Neural cell (in vitro differentiated cells): ENCODE results near the gene RNF144A. TPM values are rescaled to one million over a fixed set of nuclear protein-coding genes. Genes with fewer than 3 reads are reported as not detected.

Experiments
- H2AFZ ChIP-seq: fragments of 200-600, 300-800 bp; sonication (generic), shearing (Covaris generic); 2 replicates; pipeline ENCODE4 v1.6.0; 2014; ENCODE audit warnings: low read depth, mild to moderate bottlenecking, antibody characterized with exemption, low read length, moderate library complexity
- H3F3A ChIP-seq: fragments of 200-600 bp; shearing (Covaris generic); 2 replicates; pipeline ENCODE4 v1.6.1; 2016; ENCODE audit warnings: mild to moderate bottlenecking, moderate library complexity, mixed read lengths, antibody characterized with exemption, low read length; ENCODE audit not compliant: insufficient read depth, poor library complexity, severe bottlenecking
- H3K27ac ChIP-seq: fragments of 200-600, 300-800 bp; sonication (generic), shearing (Covaris generic); 2 replicates; pipeline ENCODE4 v1.5.1; 2014; ENCODE audit warnings: mild to moderate bottlenecking, low read length, moderate library complexity
- H3K27me3 ChIP-seq: fragments of 300-800, 200-600 bp; sonication (generic), shearing (Covaris generic); 2 replicates; pipeline ENCODE4 v1.6.0; 2014; ENCODE audit warnings: mild to moderate bottlenecking, low read depth, low read length, moderate library complexity; ENCODE audit not compliant: insufficient read depth
- H3K36me3 ChIP-seq: fragments of 300-800, 200-600 bp; sonication (generic), shearing (Covaris generic); 2 replicates; pipeline ENCODE4 v1.5.1; 2014; ENCODE audit warnings: mild to moderate bottlenecking, antibody characterized with exemption, low read length, moderate library complexity; ENCODE audit not compliant: insufficient read depth
- H3K4me2 ChIP-seq: fragments of 300-800, 200-600 bp; sonication (generic), shearing (Covaris generic); 2 replicates; pipeline ENCODE4 v1.6.0; 2014; ENCODE audit warnings: mild to moderate bottlenecking, low read length
- H3K4me3 ChIP-seq: fragments of 300-800, 200-600 bp; sonication (generic), shearing (Covaris generic); 2 replicates; pipeline ENCODE4 v1.5.1; 2014; ENCODE audit warnings: mild to moderate bottlenecking, low read length, moderate library complexity
- H3K79me2 ChIP-seq: fragments of 200-600 bp; shearing (Covaris generic); replicated peaks from 2 replicates; pipeline ENCODE4 v1.6.0; 2014; ENCODE audit warnings: mild to moderate bottlenecking, low read length, moderate library complexity; ENCODE audit not compliant: insufficient read depth
- H3K9ac ChIP-seq: fragments of 300-800, 200-600 bp; sonication (generic), shearing (Covaris generic); 2 replicates; pipeline ENCODE4 v1.6.1; 2016; ENCODE audit warnings: mild to moderate bottlenecking, low read length, mixed read lengths
- H3K9me2 ChIP-seq: fragments of 200-600 bp; shearing (Covaris generic); 2 replicates; pipeline ENCODE4 v1.6.1; 2016; ENCODE audit warnings: mild to moderate bottlenecking, low read length, mixed read lengths; ENCODE audit not compliant: insufficient read depth
- H3K9me3 ChIP-seq: fragments of 200-600, 300-800 bp; sonication (generic), shearing (Covaris generic); 2 replicates; pipeline ENCODE4 v1.6.1; 2016; ENCODE audit warnings: mild to moderate bottlenecking, mixed run types, low read length, moderate library complexity, mixed read lengths
- H4K20me1 ChIP-seq: fragments of 200-600 bp; shearing (Covaris generic); 2 replicates; pipeline ENCODE4 v1.6.1; 2016; ENCODE audit warnings: mild to moderate bottlenecking, mixed run types; ENCODE audit not compliant: insufficient read depth
- EP300 ChIP-seq: fragments of 450-650 bp; conservative IDR thresholded peaks from 2 replicates; pipeline ENCODE4 v1.6.1; 2014; ENCODE audit warnings: antibody characterized with exemption, mild to moderate bottlenecking, moderate library complexity; ENCODE audit not compliant: poor library complexity, severe bottlenecking
- EZH2 ChIP-seq: fragments of 200-600, 300-800 bp; shearing (Covaris generic), sonication (generic); IDR thresholded peaks from 2 replicates; pipeline ENCODE4 v1.6.1; 2014; ENCODE audit warnings: antibody characterized with exemption, low read length, borderline replicate concordance, mild to moderate bottlenecking; ENCODE audit not compliant: insufficient read depth, poor library complexity, severe bottlenecking
- MXI1 ChIP-seq: fragments of 450-650 bp; conservative IDR thresholded peaks from 2 replicates; pipeline ENCODE4 v1.6.1; 2014; ENCODE audit warnings: antibody characterized with exemption, mild to moderate bottlenecking; ENCODE audit not compliant: poor library complexity, severe bottlenecking
- POLR2AphosphoS5 ChIP-seq: IDR thresholded peaks from 2 replicates; pipeline ENCODE4 v1.6.1; 2012
- RAD21 ChIP-seq: fragments of 450-650 bp; conservative IDR thresholded peaks from 2 replicates; pipeline ENCODE4 v1.6.1; 2014; ENCODE audit warnings: antibody characterized with exemption, mild to moderate bottlenecking, moderate library complexity
- SMC3 ChIP-seq: fragments of 450-650 bp; conservative IDR thresholded peaks from 2 replicates; pipeline ENCODE4 v1.6.1; 2014; ENCODE audit warnings: antibody characterized with exemption, mild to moderate bottlenecking, moderate library complexity; ENCODE audit not compliant: poor library complexity
- TAF1 ChIP-seq: IDR thresholded peaks from 2 replicates; pipeline ENCODE4 v1.6.1; 2012; ENCODE audit warnings: low read depth
- polyA plus RNA-seq: library from polyadenylated mRNA; depleted of rRNA; stranded (reverse); fragments of >200 nt; gene quantifications from 2 replicates; pipeline ENCODE4 v1.2.3, GENCODE V29; 2014
- TF ChIP-seq, protein P1 (sequence below): IDR thresholded peaks from 2 replicates; pipeline ENCODE4 v1.6.1; 2012; ENCODE audit warnings: borderline replicate concordance
- TF ChIP-seq, protein P2 (sequence below): fragments of 450-650 bp; IDR thresholded peaks from 2 replicates; pipeline ENCODE4 v1.5.1; 2014; ENCODE audit warnings: antibody characterized with exemption, mild to moderate bottlenecking, moderate library complexity; ENCODE audit not compliant: poor library complexity, severe bottlenecking

Gene RNF144A
- polyA plus RNA-seq, 1 donor from 2014 or later: 26.9 TPM

- TF ChIP-seq EP300 (no peak), SMC3 (no peak), RAD21 (no peak), EZH2 (no peak), POLR2AphosphoS5 (no peak), TAF1 (no peak)
- TF ChIP-seq, protein P1, sequence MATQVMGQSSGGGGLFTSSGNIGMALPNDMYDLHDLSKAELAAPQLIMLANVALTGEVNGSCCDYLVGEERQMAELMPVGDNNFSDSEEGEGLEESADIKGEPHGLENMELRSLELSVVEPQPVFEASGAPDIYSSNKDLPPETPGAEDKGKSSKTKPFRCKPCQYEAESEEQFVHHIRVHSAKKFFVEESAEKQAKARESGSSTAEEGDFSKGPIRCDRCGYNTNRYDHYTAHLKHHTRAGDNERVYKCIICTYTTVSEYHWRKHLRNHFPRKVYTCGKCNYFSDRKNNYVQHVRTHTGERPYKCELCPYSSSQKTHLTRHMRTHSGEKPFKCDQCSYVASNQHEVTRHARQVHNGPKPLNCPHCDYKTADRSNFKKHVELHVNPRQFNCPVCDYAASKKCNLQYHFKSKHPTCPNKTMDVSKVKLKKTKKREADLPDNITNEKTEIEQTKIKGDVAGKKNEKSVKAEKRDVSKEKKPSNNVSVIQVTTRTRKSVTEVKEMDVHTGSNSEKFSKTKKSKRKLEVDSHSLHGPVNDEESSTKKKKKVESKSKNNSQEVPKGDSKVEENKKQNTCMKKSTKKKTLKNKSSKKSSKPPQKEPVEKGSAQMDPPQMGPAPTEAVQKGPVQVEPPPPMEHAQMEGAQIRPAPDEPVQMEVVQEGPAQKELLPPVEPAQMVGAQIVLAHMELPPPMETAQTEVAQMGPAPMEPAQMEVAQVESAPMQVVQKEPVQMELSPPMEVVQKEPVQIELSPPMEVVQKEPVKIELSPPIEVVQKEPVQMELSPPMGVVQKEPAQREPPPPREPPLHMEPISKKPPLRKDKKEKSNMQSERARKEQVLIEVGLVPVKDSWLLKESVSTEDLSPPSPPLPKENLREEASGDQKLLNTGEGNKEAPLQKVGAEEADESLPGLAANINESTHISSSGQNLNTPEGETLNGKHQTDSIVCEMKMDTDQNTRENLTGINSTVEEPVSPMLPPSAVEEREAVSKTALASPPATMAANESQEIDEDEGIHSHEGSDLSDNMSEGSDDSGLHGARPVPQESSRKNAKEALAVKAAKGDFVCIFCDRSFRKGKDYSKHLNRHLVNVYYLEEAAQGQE: no peak
- TF ChIP-seq, protein P2, sequence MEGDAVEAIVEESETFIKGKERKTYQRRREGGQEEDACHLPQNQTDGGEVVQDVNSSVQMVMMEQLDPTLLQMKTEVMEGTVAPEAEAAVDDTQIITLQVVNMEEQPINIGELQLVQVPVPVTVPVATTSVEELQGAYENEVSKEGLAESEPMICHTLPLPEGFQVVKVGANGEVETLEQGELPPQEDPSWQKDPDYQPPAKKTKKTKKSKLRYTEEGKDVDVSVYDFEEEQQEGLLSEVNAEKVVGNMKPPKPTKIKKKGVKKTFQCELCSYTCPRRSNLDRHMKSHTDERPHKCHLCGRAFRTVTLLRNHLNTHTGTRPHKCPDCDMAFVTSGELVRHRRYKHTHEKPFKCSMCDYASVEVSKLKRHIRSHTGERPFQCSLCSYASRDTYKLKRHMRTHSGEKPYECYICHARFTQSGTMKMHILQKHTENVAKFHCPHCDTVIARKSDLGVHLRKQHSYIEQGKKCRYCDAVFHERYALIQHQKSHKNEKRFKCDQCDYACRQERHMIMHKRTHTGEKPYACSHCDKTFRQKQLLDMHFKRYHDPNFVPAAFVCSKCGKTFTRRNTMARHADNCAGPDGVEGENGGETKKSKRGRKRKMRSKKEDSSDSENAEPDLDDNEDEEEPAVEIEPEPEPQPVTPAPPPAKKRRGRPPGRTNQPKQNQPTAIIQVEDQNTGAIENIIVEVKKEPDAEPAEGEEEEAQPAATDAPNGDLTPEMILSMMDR: no peak
- Histone ChIP-seq H3K4me3 (no peak overlapping the region), H3K9me2 (no peaks in the 10 kb centered on the region)
These were observed 158.6 kb downstream of the RNF144A start for GRCh38 chr2:7075834-7076233.

DNA sequence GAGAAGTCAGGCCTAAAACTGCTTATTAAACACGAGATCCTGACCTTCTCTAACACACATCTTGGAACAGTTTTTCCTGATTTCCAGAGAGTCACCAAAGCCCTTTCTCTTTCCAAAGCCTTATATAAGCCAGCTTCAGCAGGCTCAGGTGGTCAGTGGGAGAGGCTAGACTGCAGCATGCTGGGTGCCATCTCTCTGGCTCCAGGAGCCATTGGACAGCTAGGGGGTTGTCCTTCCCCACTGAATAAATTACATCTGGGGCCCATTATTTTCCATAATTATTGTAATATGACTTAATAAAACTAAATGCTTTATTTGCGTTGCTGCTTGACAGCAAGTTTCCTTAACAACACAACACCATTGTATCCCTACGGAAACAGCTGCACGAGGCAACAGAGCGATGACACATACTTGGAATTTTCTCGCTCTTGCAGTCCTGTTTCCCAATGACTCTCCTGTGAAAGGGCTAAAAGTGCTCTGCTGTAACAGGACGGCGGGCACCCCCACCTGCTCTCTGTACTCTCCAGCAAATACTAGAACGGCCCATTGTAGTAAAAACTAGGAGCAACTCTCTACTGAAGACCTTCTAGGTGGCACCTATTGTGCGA, 160.6 kb downstream of the RNF144A start:
- Histone ChIP-seq H3K4me3 (no peak overlapping the region), H3K79me2 (no peaks in the 10 kb centered on the region), H2AFZ (no peak overlapping the region), H4K20me1 (no peaks in the 10 kb centered on the region), H3K9ac (no peak overlapping the region), H3K4me2 (no peak overlapping the region), H3F3A (no peaks in the 10 kb centered on the region), H3K9me3 (no peaks in the 10 kb centered on the region), H3K36me3 (no peaks in the 10 kb centered on the region), H3K27ac (no peak overlapping the region), H3K27me3 (no peaks in the 10 kb centered on the region), H3K9me2 (no peaks in the 10 kb centered on the region)
- TF ChIP-seq EP300 (no peak), TAF1 (no peak), POLR2AphosphoS5 (no peak), SMC3 (no peak), EZH2 (no peak), MXI1 (no peak), RAD21 (no peak)
- TF ChIP-seq, protein P2: no peak
- TF ChIP-seq, protein P1: no peak

More at GRCh38 chr2:7075834-7076233, 158.6 kb downstream of the RNF144A start:
- no peak overlapping the region for H2AFZ ChIP-seq
- no peaks in the 10 kb centered on the region for H3K27me3 ChIP-seq
- H3F3A ChIP-seq: no peaks in the 10 kb centered on the region
- no peaks in the 10 kb centered on the region for H3K79me2 ChIP-seq
- H3K9me3 ChIP-seq: no peaks in the 10 kb centered on the region
- H4K20me1 ChIP-seq: no peaks in the 10 kb centered on the region
- no peak overlapping the region for H3K4me2 ChIP-seq
- H3K36me3 ChIP-seq: no peaks in the 10 kb centered on the region
- no peak overlapping the region for H3K9ac ChIP-seq
- H3K27ac ChIP-seq: no peak overlapping the region
